Cardiac muscle cell (in vitro differentiated cells and primary cell): ENCODE data around the gene MAST4. TPM values are rescaled to one million over a fixed set of nuclear protein-coding genes. Genes with fewer than 3 reads are reported as not detected.
A peak's percentile ranks its signal among the peaks of the same experiment; 100 is the strongest.

Source experiments
- DNase-seq, 2 donors: peaks; one replicate each; pipeline versions ENCODE4 v3.0.0 to v3.0.0-alpha.2; 2010 to 2017; ENCODE audit warnings: low read depth in 1 of 2, low spot score in 1 of 2
- H3K27ac ChIP-seq: fragments of 200-600 bp; sonication (generic); 2 replicates; pipeline ENCODE4 v1.5.1; 2016
- H3K27me3 ChIP-seq: fragments of 200-600 bp; sonication (generic); 2 replicates; pipeline ENCODE4 v1.6.0; 2016; ENCODE audit warnings: control low read depth
- H3K36me3 ChIP-seq: fragments of 200-600 bp; sonication (generic); 2 replicates; pipeline ENCODE4 v1.5.1; 2016; ENCODE audit warnings: control low read depth
- H3K4me1 ChIP-seq: fragments of 200-600 bp; sonication (generic); 2 replicates; pipeline ENCODE4 v1.8.1; 2017; ENCODE audit warnings: low read depth, mild to moderate bottlenecking, mixed run types
- H3K4me3 ChIP-seq: fragments of 200-600 bp; sonication (generic); 2 replicates; pipeline ENCODE4 v1.5.1; 2016; ENCODE audit warnings: mild to moderate bottlenecking
- H3K9me3 ChIP-seq: fragments of 200-600 bp; sonication (generic); 2 replicates; pipeline ENCODE4 v1.5.1; 2017; ENCODE audit warnings: low read depth, mild to moderate bottlenecking, control low read depth
- CTCF ChIP-seq: IDR thresholded peaks from 2 replicates; pipeline ENCODE4 v1.5.1; 2012; ENCODE audit warnings: low read depth, mild to moderate bottlenecking, low read length
- polyA plus RNA-seq: library from polyadenylated mRNA; unstranded; fragments of >200 nt; fragmentation: Nextera tagmentation; extraction: Ambion mirVana; gene quantifications from 2 replicates; pipeline ENCODE4 v1.2.1, GENCODE V29; 2016
- total RNA-seq: library from RNA; depleted of rRNA; stranded (reverse); fragments of >200 nt; gene quantifications from 2 replicates; pipeline ENCODE4 v1.2.3, GENCODE V29; 2016

MAST4 gene
- total and polyA plus RNA-seq, 2 experiments from 2014 or later = 33.1 to 58.0 TPM

DNA sequence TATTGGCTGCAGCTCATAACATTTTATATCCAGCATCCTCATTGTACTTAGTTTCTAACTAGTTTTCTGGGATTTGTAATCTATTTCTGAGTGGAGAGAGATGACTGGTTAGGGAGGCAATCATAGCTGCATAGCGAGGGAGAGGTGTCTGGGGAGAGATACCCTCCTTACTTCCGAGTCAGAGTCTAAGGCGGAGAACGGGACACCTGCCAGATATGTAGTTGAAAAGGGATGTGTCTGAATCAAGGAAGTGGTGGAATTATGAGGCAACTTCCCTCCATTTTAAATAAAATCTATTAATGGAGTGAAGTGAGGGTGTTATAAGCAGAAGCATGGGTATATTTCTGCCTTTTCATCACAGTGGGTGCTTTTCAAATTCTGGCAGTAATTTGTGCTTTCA lies 126.5 kb downstream of the MAST4 start:
- Histone ChIP-seq H3K36me3 (no peaks in the 10 kb centered on the region), H3K27ac (no peak overlapping the region), H3K9me3 (no peaks in the 10 kb centered on the region), H3K27me3 (no peaks in the 10 kb centered on the region), H3K4me1 (no peaks in the 10 kb centered on the region), H3K4me3 (no peak overlapping the region)
- DNase-seq = no peak
- no peak for TF ChIP-seq CTCF

DNA sequence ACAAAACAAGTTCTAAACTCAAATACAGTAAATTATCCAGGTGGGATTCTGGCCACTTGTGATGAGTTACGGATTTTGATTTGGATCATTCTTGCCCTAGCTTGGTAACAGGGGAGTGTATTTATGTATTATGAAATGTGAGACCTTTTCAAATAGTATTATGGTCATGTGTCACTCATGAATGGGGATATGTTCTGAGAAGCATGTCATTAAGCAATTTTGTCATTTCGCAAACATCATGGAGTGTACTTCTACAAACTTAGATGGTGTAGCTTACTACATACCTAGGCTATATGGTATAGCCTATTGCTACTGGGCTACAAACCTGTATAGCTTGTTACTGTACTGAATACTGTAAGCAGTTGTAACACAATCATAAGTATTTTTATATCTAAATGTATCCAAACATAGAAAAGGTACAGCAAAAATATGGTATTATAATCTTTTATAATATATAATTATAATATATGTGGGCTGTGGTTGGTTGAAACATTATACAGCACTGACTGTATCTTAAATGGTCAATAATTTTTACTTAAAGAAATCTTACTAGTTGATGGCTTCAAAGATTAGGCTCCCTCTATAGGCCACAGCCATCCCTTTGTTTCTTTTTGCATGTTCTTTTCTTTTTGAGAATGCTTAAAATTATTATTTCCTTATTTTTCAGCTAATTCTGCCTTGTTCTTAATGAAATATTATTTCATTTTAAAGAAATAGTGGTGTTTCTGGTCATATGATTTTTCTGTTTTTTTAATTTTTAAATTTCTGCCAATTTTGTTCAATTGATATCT lies 128.4 kb downstream of the MAST4 start:
- Histone ChIP-seq H3K36me3 (no peaks in the 10 kb centered on the region), H3K27me3 (no peaks in the 10 kb centered on the region), H3K4me3 (no peak overlapping the region), H3K4me1 (no peaks in the 10 kb centered on the region), H3K27ac (no peak overlapping the region), H3K9me3 (no peaks in the 10 kb centered on the region)
- no peak for DNase-seq
- TF ChIP-seq CTCF = peak; percentile 27

DNA sequence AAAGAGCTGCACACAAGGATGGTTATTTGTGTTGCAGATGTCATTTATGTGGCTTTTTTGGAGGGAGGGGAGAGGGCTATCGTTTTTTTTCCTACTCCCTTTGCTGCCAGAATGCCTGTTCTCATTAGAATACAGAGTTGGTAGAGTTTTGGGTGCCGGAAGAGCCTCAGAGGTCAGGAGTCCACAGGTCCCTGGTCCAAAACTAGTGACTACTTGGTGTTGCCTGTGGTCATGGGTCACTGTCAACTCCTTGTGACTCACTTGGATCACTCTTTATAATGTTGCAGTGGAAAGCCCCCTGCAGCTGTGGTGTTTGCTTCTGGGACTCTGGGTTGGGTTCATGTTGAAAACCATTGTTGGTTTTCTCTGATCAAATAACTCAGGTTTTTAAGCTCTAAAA lies 131.4 kb downstream of the MAST4 start:
- Histone ChIP-seq H3K9me3 (no peaks in the 10 kb centered on the region), H3K4me1 (no peaks in the 10 kb centered on the region), H3K27ac (no peak overlapping the region), H3K36me3 (no peaks in the 10 kb centered on the region), H3K4me3 (no peak overlapping the region), H3K27me3 (no peaks in the 10 kb centered on the region)
- DNase-seq = no peak
- TF ChIP-seq CTCF = no peak

DNA sequence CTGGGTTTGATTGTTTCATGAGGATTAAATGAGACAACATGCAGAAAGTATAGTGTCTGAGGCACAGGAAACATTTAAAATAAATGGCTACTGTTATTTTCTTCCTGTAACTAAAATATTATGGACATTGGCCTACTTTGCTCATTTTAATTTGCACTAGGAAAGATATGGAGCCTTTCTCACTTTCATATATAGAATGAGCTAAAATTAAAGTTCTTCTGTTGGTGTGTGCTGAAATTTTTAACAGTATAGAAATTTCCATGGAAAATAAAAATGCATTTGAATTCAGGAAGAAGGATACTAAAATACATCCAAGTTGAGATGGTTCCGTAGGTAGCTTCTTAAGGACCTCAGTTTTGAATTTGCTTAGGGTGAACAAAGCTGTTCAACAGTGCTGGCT lies 131.9 kb downstream of the MAST4 start:
- Histone ChIP-seq H3K9me3 (no peaks in the 10 kb centered on the region), H3K36me3 (no peaks in the 10 kb centered on the region), H3K27me3 (no peaks in the 10 kb centered on the region), H3K4me1 (no peaks in the 10 kb centered on the region), H3K27ac (no peak overlapping the region), H3K4me3 (no peak overlapping the region)
- DNase-seq = no peak
- no peak for TF ChIP-seq CTCF

DNA sequence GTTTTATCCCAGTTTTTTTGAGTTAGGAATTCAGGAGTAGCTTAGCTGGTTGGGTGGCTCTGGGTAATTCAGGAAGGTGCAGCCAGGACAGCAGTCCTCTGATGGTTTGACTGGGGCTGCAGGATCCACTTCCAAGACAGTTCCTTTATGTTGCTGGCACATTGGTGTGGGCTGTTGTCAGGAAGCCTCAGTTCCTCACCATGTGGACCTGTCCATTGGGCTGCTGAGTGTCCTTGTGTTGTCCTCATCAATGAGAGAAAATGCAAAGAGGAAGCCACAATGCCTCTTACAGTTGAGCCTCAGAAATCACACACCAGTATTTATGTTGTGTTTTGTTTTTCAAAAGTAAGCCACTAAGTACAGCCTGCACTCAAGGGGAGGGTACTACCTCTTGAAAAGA lies 140.9 kb downstream of the MAST4 start:
- Histone ChIP-seq H3K27ac (no peak overlapping the region), H3K9me3 (no peaks in the 10 kb centered on the region), H3K4me3 (no peak overlapping the region), H3K4me1 (peaks cover 6% of the 10 kb centered on the region), H3K27me3 (no peaks in the 10 kb centered on the region), H3K36me3 (no peaks in the 10 kb centered on the region)
- no peak for DNase-seq
- TF ChIP-seq CTCF = no peak
